Calu3 (cell line): ENCODE measurements around the gene SIRPB1. TPM values are rescaled to one million over a fixed set of nuclear protein-coding genes. Genes with fewer than 3 reads are reported as not detected.
A peak's percentile ranks its signal among the peaks of the same experiment; 100 is the strongest.
"Not testable (repeated sequence)": the region's sequence is repeated elsewhere in the genome, so short reads cannot be mapped to it uniquely, and the experiment has no call there.

ENCODE experiments used
- BruUV-seq: library from RNA; stranded (reverse); fragments of 400-500 nt; replicated peaks from 2 replicates; lab custom pipeline; 2021; lab: Mats Ljungman, UMichigan
- CTCF ChIA-PET: fragments of 300-600 bp; sonication (Branson Sonifier 250); formaldehyde crosslinking; loops from one replicate; lab custom pipeline; 2022; ENCODE audit warnings: antibody characterized with exemption; lab: Charles Lee
- DNase-seq: peaks from one replicate; pipeline ENCODE4 v3.0.0; 2022
- H3K27ac Mint-ChIP-seq: one replicate; pipeline ENCODE4 v1.8.0; 2022; ENCODE audit warnings: mixed read lengths; ENCODE audit not compliant: unreplicated experiment
- H3K27me3 Mint-ChIP-seq: one replicate; pipeline ENCODE4 v1.8.0; 2022; ENCODE audit warnings: mixed read lengths; ENCODE audit not compliant: unreplicated experiment
- H3K36me3 Mint-ChIP-seq: one replicate; pipeline ENCODE4 v1.8.0; 2022; ENCODE audit warnings: mild to moderate bottlenecking, moderate library complexity, mixed read lengths; ENCODE audit not compliant: insufficient read depth, unreplicated experiment
- H3K4me1 Mint-ChIP-seq: one replicate; pipeline ENCODE4 v1.8.0; 2022; ENCODE audit warnings: mild to moderate bottlenecking, low read depth, mixed read lengths; ENCODE audit not compliant: unreplicated experiment
- H3K4me3 Mint-ChIP-seq: one replicate; pipeline ENCODE4 v1.8.0; 2022; ENCODE audit warnings: mild to moderate bottlenecking, low read depth, moderate library complexity, mixed read lengths; ENCODE audit not compliant: unreplicated experiment
- H3K9me3 Mint-ChIP-seq: one replicate; pipeline ENCODE4 v1.8.0; 2022; ENCODE audit warnings: low read depth, mixed read lengths; ENCODE audit not compliant: unreplicated experiment
- intact Hi-C: fragments of 100-400 bp; cut with micrococcal nuclease; formaldehyde crosslinking; loops from one replicate; pipeline ENCODE4 v1.10.0; 2022; ENCODE audit not compliant: unreplicated experiment
- total RNA-seq: library from RNA; stranded (reverse); gene quantifications from 2 replicates; pipeline ENCODE4 v1.2.3, GENCODE V29; 2022
- TF ChIP-seq, protein P1 (sequence below): fragments of 200-600 bp; IDR thresholded peaks from one replicate; pipeline ENCODE4 v1.8.0; 2022; ENCODE audit warnings: antibody characterized with exemption; ENCODE audit not compliant: unreplicated experiment

SIRPB1 gene
- total RNA-seq, 1 experiment from 2014 or later, result 3.4 TPM

- TF ChIP-seq, protein P1, sequence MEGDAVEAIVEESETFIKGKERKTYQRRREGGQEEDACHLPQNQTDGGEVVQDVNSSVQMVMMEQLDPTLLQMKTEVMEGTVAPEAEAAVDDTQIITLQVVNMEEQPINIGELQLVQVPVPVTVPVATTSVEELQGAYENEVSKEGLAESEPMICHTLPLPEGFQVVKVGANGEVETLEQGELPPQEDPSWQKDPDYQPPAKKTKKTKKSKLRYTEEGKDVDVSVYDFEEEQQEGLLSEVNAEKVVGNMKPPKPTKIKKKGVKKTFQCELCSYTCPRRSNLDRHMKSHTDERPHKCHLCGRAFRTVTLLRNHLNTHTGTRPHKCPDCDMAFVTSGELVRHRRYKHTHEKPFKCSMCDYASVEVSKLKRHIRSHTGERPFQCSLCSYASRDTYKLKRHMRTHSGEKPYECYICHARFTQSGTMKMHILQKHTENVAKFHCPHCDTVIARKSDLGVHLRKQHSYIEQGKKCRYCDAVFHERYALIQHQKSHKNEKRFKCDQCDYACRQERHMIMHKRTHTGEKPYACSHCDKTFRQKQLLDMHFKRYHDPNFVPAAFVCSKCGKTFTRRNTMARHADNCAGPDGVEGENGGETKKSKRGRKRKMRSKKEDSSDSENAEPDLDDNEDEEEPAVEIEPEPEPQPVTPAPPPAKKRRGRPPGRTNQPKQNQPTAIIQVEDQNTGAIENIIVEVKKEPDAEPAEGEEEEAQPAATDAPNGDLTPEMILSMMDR, result no peak
- CTCF ChIA-PET, result no interaction called here
- no peak for DNase-seq
Observed at GRCh38 chr20:1646975-1647431, 27.2 kb upstream of the SIRPB1 start.

GRCh38 chr20:1644101-1644962 is 24.5 kb upstream of the SIRPB1 start:
- TF ChIP-seq, protein P1, result no peak
- CTCF ChIA-PET, result no interaction called here

More at GRCh38 chr20:1646975-1647431, 27.2 kb upstream of the SIRPB1 start:
- no peaks in the 10 kb centered on the region for H3K9me3 Mint-ChIP-seq
- intact Hi-C loops, result no loop called here
- no peaks in the 10 kb centered on the region for H3K36me3 Mint-ChIP-seq
- H3K27me3 Mint-ChIP-seq, result no peaks in the 10 kb centered on the region
- no peak overlapping the region for H3K4me3 Mint-ChIP-seq
- BruUV-seq, result no TSS peak
- no peak overlapping the region for H3K27ac Mint-ChIP-seq
- H3K4me1 Mint-ChIP-seq, result no peaks in the 10 kb centered on the region

DNA sequence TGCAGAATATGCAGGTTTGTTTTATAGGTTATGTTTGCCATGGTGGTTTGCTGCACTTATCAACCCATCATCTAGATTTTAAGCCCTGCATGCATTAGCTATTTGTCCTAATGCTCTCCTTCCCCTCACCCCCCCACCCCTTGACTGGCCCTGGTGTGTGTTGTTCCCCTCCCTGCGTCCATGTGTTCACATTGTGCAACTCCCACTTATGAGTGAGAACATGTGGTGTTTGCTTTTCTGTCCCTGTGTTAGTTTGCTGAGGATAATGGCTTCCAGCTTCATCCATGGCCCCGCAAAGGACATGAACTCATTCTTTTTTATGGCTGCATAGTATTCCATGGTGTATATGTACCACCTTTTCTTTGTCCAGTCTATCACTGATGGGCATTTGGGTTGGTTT is 18.8 kb upstream of the SIRPB1 start:
- DNase-seq, BruUV-seq, H3K27ac Mint-ChIP-seq, CTCF ChIA-PET, H3K36me3 Mint-ChIP-seq, H3K9me3 Mint-ChIP-seq, H3K4me3 Mint-ChIP-seq, H3K27me3 Mint-ChIP-seq: not testable (repeated sequence)
- peaks cover 28% of the 10 kb centered on the region for H3K4me1 Mint-ChIP-seq
- intact Hi-C loops, result loop anchor here (5.0 kb wide), 1 partner anchor 131 kb away; no protein-coding TSS in a partner anchor

More at GRCh38 chr20:1644101-1644962, 24.5 kb upstream of the SIRPB1 start:
- no peaks in the 10 kb centered on the region for H3K36me3 Mint-ChIP-seq
- no peak for DNase-seq
- H3K4me3 Mint-ChIP-seq, result no peak overlapping the region
- intact Hi-C loops, result no loop called here
- H3K4me1 Mint-ChIP-seq, result no peaks in the 10 kb centered on the region
- H3K9me3 Mint-ChIP-seq, result no peaks in the 10 kb centered on the region
- no peak overlapping the region for H3K27ac Mint-ChIP-seq
- no peaks in the 10 kb centered on the region for H3K27me3 Mint-ChIP-seq
- no TSS peak for BruUV-seq

DNA sequence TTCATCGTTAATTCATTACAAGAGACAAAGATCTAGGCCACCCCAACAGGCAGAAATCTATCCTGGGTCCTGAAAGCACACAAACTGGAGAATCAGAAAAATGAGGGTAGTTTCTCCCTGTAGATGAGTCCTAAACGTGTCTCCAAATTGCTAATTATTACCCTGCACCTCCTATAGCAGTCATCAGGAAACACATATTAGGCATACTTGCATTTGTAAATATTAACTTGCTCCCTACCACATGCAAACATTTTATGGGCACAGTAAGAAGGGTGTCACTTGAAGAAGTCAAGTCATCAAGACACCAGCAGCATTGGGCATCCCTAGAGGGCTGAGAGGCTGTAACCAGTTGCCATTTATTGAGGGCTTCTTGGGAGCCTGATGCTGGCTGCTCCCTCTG is 17.9 kb upstream of the SIRPB1 start:
- Mint-ChIP-seq H3K27ac (peak overlapping the region; percentile 42), H3K4me1 (peaks cover 32% of the 10 kb centered on the region), H3K4me3 (no peak overlapping the region), H3K27me3 (no peaks in the 10 kb centered on the region), H3K36me3 (no peaks in the 10 kb centered on the region), H3K9me3 (no peaks in the 10 kb centered on the region)
- TF ChIP-seq, protein P1, result no peak
- no TSS peak for BruUV-seq
- intact Hi-C loops, result loop anchor here (5.0 kb wide), 1 partner anchor 130 kb away; no protein-coding TSS in a partner anchor
- CTCF ChIA-PET, result no interaction called here
- DNase-seq, result no peak
